Inflammatory macrophage (primary cell): ENCODE data around the gene ITGA8.
"Not testable (repeated sequence)": the region's sequence is repeated elsewhere in the genome, so short reads cannot be mapped to it uniquely, and the experiment has no call there.

Experiments used
- DNase-seq, 2 donors: peaks; one replicate each; pipeline ENCODE4 v3.0.0-alpha.2; 2020 to 2022

ITGA8 gene

GRCh38 chr10:15672469-15672868 is 47.3 kb downstream of the ITGA8 start:
- DNase-seq, result no peak

- DNase-seq, result no peak
These were observed 48.8 kb downstream of the ITGA8 start for GRCh38 chr10:15670880-15671279.

- DNase-seq, result no peak
These were observed 58.1 kb downstream of the ITGA8 start for GRCh38 chr10:15661574-15661973.

- no peak for DNase-seq
These were observed 58.7 kb downstream of the ITGA8 start for GRCh38 chr10:15660990-15661389.

GRCh38 chr10:15658069-15658702 is 61.5 kb downstream of the ITGA8 start:
- DNase-seq, result no peak

GRCh38 chr10:15652757-15653156 is 67.0 kb downstream of the ITGA8 start:
- no peak for DNase-seq

GRCh38 chr10:15652117-15652516 is 67.6 kb downstream of the ITGA8 start:
- no peak for DNase-seq

GRCh38 chr10:15651175-15651574 is 68.5 kb downstream of the ITGA8 start:
- DNase-seq, result no peak

GRCh38 chr10:15642095-15642494 is 77.6 kb downstream of the ITGA8 start:
- no peak for DNase-seq

GRCh38 chr10:15640536-15641085 is 79.1 kb downstream of the ITGA8 start:
- DNase-seq, result no peak

- no peak for DNase-seq
These were observed 83.3 kb downstream of the ITGA8 start for GRCh38 chr10:15636446-15636845.

GRCh38 chr10:15632456-15633091 is 87.1 kb downstream of the ITGA8 start:
- no peak for DNase-seq

- DNase-seq, result not testable (repeated sequence)
These were observed 88.5 kb downstream of the ITGA8 start for GRCh38 chr10:15631205-15631604.

- no peak for DNase-seq
These were observed 89.4 kb downstream of the ITGA8 start for GRCh38 chr10:15630353-15630752.

- DNase-seq, result no peak
These were observed 92.0 kb downstream of the ITGA8 start for GRCh38 chr10:15627617-15628196.

- DNase-seq, result no peak
These were observed 92.8 kb downstream of the ITGA8 start for GRCh38 chr10:15626937-15627336.

- no peak for DNase-seq
These were observed 94.5 kb downstream of the ITGA8 start for GRCh38 chr10:15625261-15625660.

- DNase-seq, result no peak
These were observed 95.1 kb downstream of the ITGA8 start for GRCh38 chr10:15624401-15625196.

- no peak for DNase-seq
These were observed 98.7 kb downstream of the ITGA8 start for GRCh38 chr10:15620836-15621515.

GRCh38 chr10:15620337-15620736 is 99.4 kb downstream of the ITGA8 start:
- no peak for DNase-seq

GRCh38 chr10:15609246-15609645 is 110.5 kb downstream of the ITGA8 start:
- DNase-seq, result no peak

GRCh38 chr10:15606377-15606776 is 113.3 kb downstream of the ITGA8 start:
- no peak for DNase-seq
